ENCODE results near the gene CLCA2. TPM values are rescaled to one million over a fixed set of nuclear protein-coding genes. Genes with fewer than 3 reads are reported as not detected.
A peak's percentile ranks its signal among the peaks of the same experiment; 100 is the strongest.
"Not testable (repeated sequence)": the region's sequence is repeated elsewhere in the genome, so short reads cannot be mapped to it uniquely, and the experiment has no call there.

Gene CLCA2
- total RNA-seq, 4 donors from 2014 or later = 0.19 to 38.3 (median 1.7) TPM; not detected in 1

GRCh38 chr1:86498281-86498680 is 74.3 kb downstream of the CLCA2 start:
- no peak overlapping the region for H3K27ac ChIP-seq
- H3K9me3 ChIP-seq = no peaks in the 10 kb centered on the region
- no peaks in the 10 kb centered on the region for H3K36me3 ChIP-seq
- TF ChIP-seq CTCF (IDR thresholded peaks at IDR 0.05) (no peak), POLR2A (IDR thresholded peaks at IDR 0.05) (no peak), POLR2AphosphoS5 (IDR thresholded peaks at IDR 0.05) (no peak), EP300 (IDR thresholded peaks at IDR 0.05) (no peak)
- H3K4me3 ChIP-seq = no peak overlapping the region
- H3K4me1 ChIP-seq = peaks cover 0 to 21% (median 0%) of the 10 kb centered on the region in 3 donors
- H3K27me3 ChIP-seq = no peaks in the 10 kb centered on the region
- WGBS, 2 donors (ENCODE audit: low coverage in 1 of 2) = 78 to 90% methylated on average over 3 of the region's 3 CpGs
- ATAC-seq = no peak

- no peak for ATAC-seq
- H3K36me3 ChIP-seq = no peaks in the 10 kb centered on the region
- WGBS, 2 donors (ENCODE audit: low coverage in 1 of 2) = 21 to 34% methylated on average over 3 of the region's 3 CpGs
- H3K4me3 ChIP-seq = no peak overlapping the region
- no peaks in the 10 kb centered on the region for H3K9me3 ChIP-seq
- no peak overlapping the region for H3K27ac ChIP-seq
- H3K4me1 ChIP-seq = peaks cover 0 to 34% (median 5%) of the 10 kb centered on the region in 3 donors
- H3K27me3 ChIP-seq = no peaks in the 10 kb centered on the region
- no peak for TF ChIP-seq POLR2AphosphoS5 (IDR thresholded peaks at IDR 0.05)
- no peak for TF ChIP-seq EP300 (IDR thresholded peaks at IDR 0.05)
- TF ChIP-seq CTCF (IDR thresholded peaks at IDR 0.05) = peak; percentile 59 to 76 (median 64)
These were observed 76.1 kb downstream of the CLCA2 start for GRCh38 chr1:86499987-86500593.

GRCh38 chr1:86500714-86501113 is 76.7 kb downstream of the CLCA2 start:
- H3K4me3 ChIP-seq = no peak overlapping the region
- no peaks in the 10 kb centered on the region for H3K27me3 ChIP-seq
- no peak for ATAC-seq
- TF ChIP-seq POLR2AphosphoS5 (IDR thresholded peaks at IDR 0.05) (no peak), POLR2A (IDR thresholded peaks at IDR 0.05) (no peak), EP300 (IDR thresholded peaks at IDR 0.05) (no peak), CTCF (IDR thresholded peaks at IDR 0.05) (no peak)
- H3K27ac ChIP-seq = peak overlapping the region in 2 of 4 donors; percentile 23 to 31
- 0 to 7% methylated on average over 2 of the region's 2 CpGs for WGBS, 2 donors (ENCODE audit: low coverage in 1 of 2)
- no peaks in the 10 kb centered on the region for H3K36me3 ChIP-seq
- H3K9me3 ChIP-seq = no peaks in the 10 kb centered on the region
- peaks cover 0 to 39% (median 5%) of the 10 kb centered on the region in 3 donors for H3K4me1 ChIP-seq

GRCh38 chr1:86502125-86502646 is 78.2 kb downstream of the CLCA2 start:
- TF ChIP-seq CTCF (IDR thresholded peaks at IDR 0.05) = peak in 2 of 4 experiments; percentile 11 to 46
- WGBS, 2 donors (ENCODE audit: low coverage in 1 of 2) = 53 to 64% methylated on average over 9 to 15 of the region's 16 CpGs
- peak overlapping the region in 1 of 4 donors; percentile 31 for H3K27ac ChIP-seq
- H3K4me1 ChIP-seq = peaks cover 0 to 39% (median 5%) of the 10 kb centered on the region in 3 donors
- not testable (repeated sequence) for H3K27me3 ChIP-seq, H3K9me3 ChIP-seq, H3K36me3 ChIP-seq, ATAC-seq
- peak overlapping the region in 1 of 2 donors; percentile 6 for H3K4me3 ChIP-seq

All from gastroesophageal sphincter (tissue), 4 donors.